ENCODE measurements around the gene ALDOC. TPM values are rescaled to one million over a fixed set of nuclear protein-coding genes. Genes with fewer than 3 reads are reported as not detected.

Gene ALDOC
- total RNA-seq, 1 donor from 2014 or later = 53.9 TPM

DNA sequence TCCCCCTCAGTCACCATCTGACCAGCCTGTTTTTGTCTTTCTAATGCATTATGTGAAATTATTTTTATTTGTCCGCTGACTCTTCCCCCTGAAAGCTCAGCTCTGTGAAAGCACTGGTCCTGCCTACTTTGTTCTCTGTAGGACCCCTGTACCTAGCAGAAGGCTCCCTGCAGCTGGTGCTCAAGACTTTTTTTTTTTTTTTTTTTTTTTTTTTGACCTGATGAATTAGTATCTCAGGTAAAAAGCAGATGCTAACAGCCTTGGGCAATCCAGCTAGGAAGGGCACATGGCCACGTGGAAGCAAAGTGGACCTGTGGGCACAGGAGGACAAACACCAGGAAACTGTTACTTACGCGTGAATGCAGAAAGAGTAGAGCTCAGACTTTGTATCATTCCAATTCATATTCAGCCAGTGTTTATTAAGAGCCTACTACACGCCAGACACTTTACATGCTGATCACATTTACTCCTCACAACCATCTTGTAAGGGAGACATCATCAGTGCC, 23.6 kb downstream of the ALDOC start:
- DNase-seq (ENCODE audit: low read depth, low spot score) = no peak

DNA sequence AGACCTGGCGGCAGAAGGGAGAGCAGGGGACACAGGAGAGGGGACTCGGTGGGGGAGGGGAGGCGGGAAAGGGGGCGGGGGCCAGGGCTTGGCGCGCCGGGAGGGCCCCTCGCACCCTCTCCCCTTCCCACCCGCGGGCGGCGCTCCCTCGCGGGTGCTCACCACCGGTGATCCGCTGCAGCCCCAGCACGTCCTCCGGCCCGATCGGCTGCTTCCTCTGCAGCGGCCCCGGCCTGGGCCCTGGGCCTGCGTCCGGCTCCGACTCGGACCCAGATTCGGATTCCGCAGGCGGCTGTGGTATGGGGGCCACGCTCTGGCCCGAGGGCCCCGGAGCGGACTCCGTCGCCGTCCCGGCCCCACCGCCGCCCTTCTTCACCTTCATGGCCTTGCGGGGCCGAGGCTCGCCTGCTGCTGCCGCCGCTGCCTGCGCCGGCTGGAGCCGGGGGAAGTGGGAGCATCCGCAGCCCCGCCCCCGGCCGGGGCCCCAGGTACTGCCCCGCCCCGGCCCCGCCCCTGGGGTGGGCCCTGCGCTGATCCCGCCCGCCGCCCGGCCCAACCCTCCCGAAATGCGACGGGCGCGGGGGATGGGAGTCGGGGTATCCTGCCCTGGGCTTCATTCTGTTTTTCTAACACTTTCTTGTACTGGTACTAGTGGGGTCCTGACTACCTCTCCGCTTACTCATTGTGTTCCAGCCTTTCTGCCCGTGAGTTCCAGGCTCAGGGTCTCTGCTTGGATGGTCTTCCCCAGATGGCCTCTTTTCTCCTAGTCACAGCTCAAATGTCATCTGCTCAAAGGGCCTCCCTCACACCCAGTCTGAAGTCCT, 24.3 kb downstream of the ALDOC start, which contains the start of gene UNC119:
Gene UNC119, minus strand, starts transcription at position 449 of the 824 bp plus-strand sequence. Its CDS starts 67 bp downstream, at position 382.
- no peak for DNase-seq (ENCODE audit: low read depth, low spot score)

DNA sequence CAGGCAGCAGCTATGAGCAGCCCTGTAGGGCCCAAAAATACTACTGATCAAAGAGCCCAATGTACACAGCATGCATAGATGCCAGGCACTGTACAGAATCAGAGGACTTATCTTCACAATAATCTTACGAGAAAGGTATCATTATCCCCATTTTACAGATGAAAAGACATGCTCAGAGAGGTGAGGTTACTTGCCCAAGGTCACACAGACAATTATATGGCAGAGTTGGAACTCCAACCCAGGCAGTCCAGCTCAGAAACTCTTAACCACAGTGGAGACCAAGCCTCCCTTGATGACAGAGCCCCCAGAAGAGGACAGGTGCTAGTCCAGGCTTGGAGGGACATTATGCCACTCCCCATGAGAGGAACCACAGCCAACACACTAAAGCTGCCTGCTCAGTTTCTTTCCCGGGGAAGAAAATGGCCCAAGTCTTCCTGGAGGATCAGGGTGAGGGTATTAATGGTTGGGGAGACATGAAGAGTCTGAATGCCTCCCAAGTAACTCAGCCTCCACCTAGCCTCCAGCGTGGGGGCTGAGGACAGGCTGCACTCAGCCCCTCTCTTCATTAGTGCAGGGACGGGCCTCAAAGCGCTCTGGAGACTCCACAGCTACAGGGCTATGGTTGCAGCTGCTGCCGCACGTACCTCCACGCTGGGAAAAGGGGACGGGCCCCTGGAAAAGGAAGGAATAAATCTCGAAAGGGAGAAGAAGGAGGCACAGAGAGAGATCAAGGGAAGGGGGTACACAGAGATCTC, 25.1 kb downstream of the ALDOC start:
- no peak for DNase-seq (ENCODE audit: low read depth, low spot score)

DNA sequence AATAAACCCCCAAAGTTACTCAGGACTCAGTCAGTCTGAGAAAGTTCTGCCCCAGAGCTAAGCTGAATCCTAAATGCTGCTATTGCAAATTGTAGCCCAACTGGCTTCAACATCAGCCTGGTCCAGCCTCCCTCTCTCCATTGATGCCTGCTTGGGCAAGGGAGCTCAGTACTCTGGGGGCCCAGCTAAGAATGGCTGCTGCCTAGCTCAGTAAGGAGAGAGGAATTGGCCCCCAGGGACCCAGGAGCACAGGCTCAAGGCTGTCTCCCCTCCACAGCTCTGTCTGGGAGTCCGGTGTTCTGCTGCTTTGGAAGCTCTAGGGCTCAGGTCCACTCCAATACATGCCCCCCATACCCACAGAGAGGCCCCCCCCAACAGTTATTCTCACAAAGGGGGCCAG, 25.8 kb downstream of the ALDOC start:
- DNase-seq (ENCODE audit: low read depth, low spot score) = no peak

DNA sequence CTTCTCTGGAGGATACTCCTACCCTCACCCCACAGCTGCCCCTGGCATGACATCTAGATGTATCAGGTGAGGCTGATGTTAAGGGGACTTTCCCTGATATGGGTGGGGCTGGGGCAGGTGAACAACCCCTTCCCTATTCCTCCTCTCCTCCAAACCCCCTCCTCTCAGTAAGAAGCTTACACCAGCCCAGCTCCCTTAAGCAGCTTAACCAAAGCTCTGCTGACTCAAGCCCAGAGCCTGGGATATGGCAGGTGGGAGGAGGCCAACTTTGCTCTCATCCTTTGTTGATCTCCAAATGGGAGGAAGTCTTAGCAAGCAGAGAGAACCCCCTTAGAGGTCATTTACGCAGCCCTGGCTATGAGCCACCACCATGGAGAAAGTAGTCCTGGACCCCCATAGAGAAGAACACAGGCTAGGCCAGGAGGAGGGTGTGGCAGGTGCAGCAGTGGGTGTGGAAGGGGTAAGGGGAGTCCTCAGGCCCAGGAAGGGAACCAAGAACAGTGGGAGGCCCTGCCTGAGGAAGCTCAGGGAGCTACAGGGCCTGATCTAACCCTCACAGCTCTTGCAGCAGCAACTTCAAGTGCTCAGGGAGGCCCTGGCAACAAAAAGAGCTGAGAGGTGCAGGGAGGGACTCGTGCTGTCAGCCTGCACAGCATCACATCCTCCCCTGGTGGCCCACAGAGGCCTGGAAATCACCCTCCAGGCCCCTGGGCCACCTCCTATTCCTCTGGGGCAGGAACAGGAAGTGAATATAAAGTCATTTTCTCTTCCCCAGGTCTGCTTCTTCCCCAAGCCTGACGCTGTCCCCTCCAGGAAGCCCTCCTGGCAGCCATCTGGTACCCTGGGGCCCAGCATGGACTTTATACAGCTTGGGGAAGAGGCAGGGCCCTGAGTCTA, 27.2 kb downstream of the ALDOC start:
- DNase-seq (ENCODE audit: low read depth, low spot score) = no peak

DNA sequence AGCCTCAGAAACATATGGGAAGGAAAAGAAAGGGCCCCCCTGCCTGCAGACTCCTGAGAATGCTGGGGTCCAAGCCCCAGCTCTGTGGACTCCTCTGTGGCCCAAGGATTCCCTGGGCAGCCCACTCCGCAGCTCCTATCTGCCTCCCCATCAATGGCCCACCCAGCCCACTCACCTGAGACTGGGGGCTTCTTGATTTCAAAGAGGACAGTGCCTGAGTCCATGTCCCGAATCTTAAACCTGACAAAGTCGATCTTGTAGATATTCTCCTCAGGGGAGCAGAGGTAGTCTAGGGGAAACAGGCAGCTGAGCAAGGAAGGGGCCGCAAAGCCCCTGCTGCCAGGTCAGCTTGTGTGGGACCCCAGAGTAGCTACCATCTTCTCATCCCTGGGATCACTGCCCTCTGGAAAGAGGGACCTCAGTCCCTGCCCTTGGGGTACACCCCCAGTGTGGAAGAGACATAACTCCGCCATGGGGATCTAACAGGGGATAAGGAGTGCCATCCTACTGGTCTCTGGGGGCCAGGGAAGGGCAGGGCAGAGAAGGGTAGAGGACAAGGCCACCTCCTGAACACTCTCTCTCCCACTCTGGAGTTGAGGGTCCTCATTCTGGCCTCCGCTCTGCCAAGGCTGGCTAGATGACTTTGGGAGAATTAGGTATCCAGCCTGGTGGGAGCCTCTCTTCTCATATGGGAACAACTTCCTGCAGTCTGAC, 28.1 kb downstream of the ALDOC start:
- DNase-seq (ENCODE audit: low read depth, low spot score) = no peak

DNA sequence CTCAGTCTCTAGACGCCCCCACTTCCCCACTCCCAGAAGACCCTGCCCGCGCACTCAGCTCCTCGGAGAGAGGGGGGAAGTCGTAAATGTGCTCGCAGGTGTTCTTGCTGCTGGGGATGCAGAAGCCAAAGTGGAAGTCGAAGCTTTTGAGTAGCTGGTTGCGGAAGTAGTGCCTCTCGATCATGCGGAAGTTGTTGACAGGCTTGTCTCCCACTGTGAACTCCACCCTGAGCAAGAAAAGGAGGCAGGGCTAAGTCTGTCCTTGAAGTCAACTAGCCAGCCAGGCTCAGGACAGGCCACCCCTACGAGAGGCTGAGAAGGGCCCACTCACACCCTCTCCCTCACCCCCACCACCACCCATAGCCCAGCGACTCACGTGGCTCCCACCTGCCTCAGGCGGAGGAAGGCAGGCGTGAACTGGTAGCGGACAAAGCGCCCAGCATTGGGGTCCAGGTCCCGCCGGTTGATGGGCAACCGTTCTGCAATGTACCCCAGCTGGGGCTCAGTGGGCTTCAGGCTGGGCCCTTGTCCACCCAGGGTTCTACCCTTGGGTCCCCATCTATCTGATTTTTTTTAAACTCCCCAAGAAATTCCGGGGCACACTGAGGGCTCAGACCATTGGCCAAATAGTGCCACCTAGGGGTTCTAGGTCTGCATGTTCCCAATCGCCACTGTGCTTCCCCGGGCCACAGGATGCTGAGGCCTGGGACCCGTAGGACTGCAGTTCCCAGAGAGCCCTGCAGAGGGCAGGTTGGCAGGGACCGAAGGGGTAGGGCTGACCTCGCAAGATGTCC, 28.9 kb downstream of the ALDOC start:
- peak; percentile 24 for DNase-seq (ENCODE audit: low read depth, low spot score)

DNA sequence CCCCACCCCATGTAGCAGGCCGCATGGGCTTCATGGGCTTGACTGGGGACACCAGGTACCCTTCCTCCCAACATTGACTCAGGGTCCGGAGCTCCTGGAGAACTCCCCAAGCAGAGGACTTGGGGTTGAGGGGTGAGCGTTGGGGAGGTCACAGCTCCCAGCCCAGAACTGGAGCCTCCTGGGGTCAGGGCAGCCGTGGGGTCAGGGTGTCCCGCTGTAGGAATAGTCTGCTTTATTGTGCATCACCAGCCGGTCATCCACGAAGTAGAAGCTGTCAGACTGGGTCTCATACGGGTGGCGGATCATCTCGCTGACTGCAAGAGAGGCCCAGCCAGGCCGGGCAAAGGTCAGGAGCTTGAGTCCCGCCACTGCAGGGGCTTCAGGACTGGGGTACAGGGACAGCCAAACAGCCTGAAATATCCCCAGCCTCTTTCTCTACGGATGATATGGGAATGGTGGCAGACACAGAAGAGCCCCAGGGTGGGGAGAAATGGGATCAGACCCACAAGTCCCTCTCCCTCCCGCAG, 29.5 kb downstream of the ALDOC start:
- no peak for DNase-seq (ENCODE audit: low read depth, low spot score)

DNA sequence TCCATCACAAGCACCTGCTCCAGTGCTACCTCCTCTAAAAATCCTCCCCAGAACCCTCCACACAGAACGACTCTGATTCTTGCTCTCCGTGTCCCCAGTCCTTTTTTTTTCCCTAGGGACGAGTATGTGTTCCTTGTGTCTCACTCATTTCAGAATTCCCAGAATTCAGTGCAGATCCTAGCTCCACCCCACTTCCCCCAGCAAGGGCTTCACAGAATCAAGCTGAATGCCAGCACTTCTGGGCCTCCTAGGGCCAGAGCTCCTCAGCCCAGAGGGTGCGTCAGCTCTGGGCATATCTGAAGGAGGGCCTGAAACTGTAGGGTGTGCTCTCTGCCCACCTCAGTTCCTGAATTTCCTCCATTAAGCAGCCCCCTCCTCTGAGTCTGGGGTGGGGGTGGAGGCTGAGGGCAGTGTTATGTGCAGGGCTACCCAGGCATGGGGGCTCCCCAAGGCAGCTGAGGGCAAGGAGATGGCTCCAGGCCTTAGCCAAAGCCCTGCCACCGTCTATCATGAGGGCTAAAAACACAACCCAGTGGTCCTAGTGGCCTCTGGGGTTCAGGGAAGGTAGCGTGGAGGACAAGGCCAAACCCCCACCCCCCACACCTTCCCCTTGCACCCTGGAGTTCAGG, 30.8 kb downstream of the ALDOC start:
- no peak for DNase-seq (ENCODE audit: low read depth, low spot score)

DNA sequence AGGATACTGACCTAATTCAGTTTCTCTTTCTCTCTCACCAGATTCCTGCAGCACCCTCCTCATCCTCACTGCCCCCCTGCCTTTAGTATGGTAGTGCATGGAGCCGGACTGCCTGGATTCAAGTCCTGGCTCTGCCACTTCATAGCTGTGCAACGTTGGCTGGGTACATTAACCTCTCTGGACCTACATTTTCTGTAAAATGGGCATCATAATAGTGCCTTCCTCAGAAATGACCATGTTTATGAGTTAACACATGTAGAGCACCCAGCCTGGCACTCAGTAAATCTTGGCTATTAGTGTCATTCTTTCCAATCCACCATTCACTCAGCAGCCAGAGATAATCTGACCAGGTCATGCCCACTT, 31.6 kb downstream of the ALDOC start:
- DNase-seq (ENCODE audit: low read depth, low spot score) = no peak

DNA sequence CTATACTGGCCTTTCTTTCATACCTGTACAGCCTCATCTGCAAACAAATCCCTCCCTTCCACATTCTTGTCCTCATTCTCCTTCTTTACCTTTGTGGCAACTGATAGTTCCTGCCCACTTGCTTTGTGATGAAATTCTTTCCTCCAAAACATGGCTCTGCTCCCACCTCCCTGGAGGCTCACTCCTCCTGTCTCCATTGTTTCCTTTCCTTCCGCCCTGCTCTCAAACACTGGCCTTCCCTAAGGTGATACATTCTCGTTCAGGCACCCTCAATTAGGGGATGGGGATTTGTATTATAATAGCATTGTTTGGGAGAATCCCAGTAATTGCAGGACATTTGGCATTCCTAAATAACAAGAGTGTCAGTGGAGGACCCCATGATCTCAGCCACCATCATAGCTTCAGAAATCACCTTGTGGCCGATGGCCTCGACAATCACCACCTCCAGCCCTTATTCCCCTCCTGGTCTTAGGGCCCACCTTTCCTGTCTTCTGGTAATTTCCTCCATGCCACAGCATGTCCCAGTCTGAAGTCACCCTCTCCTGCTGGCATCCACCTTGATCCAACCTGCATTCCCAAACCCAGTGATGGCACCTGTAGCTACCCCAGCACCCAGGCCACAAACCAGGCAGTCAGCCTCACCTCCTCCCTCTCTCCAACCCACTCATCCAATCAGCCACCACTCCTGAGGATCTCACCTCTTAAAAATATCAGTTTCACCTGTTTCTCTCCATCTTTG, 32.1 kb downstream of the ALDOC start:
- no peak for DNase-seq (ENCODE audit: low read depth, low spot score)

DNA sequence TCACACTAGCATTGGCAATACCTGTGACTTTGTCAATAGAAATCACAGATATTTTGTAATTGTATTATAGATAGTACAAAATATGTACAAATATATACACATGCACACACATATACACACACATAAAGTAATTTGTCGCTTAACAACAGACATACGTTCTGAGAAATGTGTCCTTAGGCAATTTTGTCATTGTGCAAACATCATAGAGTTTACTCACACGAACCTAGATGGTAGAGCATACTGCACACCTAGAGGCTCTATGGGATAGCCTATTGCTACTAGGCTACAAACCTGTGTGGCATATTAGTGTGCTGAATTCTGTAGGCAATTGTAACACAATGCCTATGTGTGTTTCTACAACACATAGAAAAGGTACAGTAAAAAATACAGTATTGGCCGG, 35.3 kb downstream of the ALDOC start:
- DNase-seq (ENCODE audit: low read depth, low spot score) = no peak

DNA sequence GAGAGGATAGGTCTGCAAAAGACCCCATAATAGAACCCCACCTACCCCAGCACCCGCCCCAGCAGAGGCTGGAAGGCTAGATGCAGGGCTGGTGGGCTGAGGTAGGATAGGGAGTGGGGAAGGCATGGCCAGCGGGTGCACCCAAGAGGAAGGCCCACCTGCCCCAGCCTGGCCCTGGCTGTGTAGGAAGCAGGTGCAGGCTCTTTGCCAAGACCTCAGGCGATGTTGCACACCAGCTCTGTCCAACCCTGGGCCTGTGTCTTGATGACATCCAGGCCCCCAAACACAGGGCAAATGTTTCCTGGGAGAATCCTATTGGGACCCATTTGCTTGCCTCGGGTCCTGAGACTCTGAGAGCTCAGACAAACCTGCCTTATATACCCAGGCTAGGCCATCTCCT, 36.5 kb downstream of the ALDOC start:
- DNase-seq (ENCODE audit: low read depth, low spot score) = no peak

DNA sequence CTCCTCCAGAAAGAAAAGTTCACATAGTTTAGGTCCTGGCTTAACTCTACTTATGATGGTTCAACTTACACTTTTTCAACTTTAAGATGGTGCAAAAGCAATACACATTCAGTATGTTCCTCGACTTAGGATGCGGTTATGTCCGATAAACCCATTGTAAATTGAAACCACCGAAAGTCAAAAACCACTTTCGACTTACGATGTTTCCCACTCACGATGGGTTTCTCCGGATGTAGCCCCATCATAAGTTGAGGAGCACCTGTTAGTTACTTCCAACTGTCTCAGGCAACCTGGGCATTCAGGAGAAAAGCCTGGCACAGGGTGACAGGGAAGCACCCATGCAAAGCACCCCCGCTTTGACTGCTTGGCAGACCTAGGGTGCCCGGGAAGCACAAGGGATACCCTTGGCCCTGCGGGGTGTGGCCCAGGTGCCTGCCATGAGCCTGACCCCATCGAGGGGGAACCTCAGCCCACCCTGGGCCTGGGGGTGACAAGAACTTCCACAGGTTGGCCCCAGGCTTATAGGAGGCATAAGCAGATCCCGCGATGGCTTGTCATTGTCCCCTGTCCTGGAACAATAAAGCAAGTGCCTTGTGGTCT, 38.3 kb downstream of the ALDOC start:
- no peak for DNase-seq (ENCODE audit: low read depth, low spot score)

DNA sequence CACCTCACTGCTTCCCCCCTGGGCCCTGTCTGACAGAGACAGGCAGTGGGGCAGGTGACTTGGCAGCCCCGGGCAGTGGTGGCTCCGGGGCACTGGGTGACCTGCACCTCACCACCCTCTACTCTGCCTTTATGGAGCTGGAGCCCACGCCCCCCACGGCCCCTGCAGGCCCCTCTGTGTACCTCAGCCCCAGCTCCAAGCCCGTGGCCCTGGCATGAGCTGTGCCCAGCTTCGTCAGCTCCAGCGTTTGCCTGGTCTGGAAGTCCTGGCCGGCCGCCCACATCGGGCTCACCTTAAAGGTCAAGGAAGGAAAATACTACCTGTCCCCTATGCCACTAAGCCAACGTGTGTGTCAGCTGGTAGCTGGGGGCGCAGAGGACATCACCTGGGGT, 39.5 kb downstream of the ALDOC start:
- DNase-seq (ENCODE audit: low read depth, low spot score) = no peak

DNA sequence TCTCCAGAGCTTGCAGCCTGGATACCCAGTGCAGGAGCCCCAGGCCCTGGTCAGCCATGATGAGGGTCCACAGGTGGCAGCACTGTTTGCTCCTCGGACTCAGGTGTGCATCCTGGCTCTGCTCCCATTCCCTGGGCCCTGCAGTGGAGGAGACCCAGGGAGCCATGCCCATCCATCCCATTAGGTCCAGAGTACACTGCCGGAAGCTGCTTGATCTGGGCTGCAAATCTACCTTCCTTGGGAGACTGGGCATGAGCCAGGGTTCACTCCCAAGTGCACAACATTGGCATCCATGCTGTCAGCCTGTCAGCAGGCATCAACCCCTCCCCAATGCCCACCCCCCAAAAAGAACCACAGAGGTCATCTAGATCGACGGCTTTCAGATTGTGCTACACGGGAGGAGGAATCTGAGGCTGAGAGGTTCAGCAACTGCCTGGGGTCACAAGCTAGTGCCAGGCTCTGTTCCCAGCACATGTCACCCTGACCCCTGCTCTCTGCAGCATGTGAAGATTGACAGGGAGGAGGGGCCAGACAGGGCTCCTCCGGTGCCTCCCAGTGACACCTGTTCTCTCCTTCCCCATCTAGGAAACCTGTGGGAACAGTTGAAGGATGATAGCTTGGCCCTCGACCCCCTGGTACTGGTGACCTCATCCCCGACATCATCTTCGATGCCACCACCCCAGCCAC, 40.0 kb downstream of the ALDOC start:
- no peak for DNase-seq (ENCODE audit: low read depth, low spot score)

DNA sequence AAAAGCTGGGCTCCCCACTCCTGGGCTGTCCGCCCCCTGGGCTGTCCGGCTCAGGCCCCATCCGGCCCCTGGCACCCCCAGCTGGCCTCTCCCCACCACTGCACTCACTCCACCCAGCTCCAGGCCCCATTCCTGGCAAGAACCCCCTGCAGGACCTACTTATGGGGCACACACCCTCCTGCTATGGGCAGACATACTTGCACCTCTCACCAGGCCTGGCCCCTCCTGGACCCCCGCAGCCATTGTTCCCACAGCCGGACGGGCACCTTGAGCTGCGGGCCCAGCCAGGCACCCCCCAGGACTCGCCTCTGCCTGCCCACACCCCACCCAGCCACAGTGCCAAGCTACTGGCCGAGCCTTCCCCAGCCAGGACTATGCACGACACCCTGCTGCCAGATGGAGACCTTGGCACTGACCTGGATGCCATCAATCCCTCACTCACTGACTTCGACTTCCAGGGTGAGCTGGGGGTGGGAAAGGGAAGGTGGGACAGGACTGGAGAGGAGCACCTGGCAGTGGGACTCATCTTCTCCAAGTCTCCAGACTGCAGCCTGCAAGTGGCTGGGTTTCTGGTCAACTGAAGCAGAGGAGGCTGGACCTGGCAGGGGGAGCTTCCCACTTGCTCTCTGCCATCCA, 41.8 kb downstream of the ALDOC start:
- no peak for DNase-seq (ENCODE audit: low read depth, low spot score)
